Endothelial cell (in vitro differentiated cells): ENCODE results near the gene CEACAM19. TPM values are rescaled to one million over a fixed set of nuclear protein-coding genes. Genes with fewer than 3 reads are reported as not detected.
"Not testable (repeated sequence)": the region's sequence is repeated elsewhere in the genome, so short reads cannot be mapped to it uniquely, and the experiment has no call there.

Experiments
- DNase-seq: peaks from one replicate; pipeline ENCODE4 v3.0.0; 2021; ENCODE audit warnings: low spot score
- H3K27ac Mint-ChIP-seq: one replicate; pipeline ENCODE4 v1.8.0; 2021; ENCODE audit warnings: mixed read lengths, inconsistent platforms; ENCODE audit not compliant: unreplicated experiment
- H3K27me3 Mint-ChIP-seq: one replicate; pipeline ENCODE4 v1.8.0; 2021; ENCODE audit warnings: mild to moderate bottlenecking, moderate library complexity, mixed read lengths, inconsistent platforms; ENCODE audit not compliant: unreplicated experiment
- H3K36me3 Mint-ChIP-seq: one replicate; pipeline ENCODE4 v1.8.0; 2021; ENCODE audit warnings: mild to moderate bottlenecking, low read depth, mixed read lengths, inconsistent platforms; ENCODE audit not compliant: unreplicated experiment
- H3K4me1 Mint-ChIP-seq: one replicate; pipeline ENCODE4 v1.8.0; 2021; ENCODE audit warnings: mild to moderate bottlenecking, mixed read lengths, inconsistent platforms; ENCODE audit not compliant: unreplicated experiment
- H3K4me3 Mint-ChIP-seq: one replicate; pipeline ENCODE4 v1.8.0; 2021; ENCODE audit warnings: mild to moderate bottlenecking, mixed read lengths, inconsistent platforms; ENCODE audit not compliant: unreplicated experiment
- H3K9me3 Mint-ChIP-seq: one replicate; pipeline ENCODE4 v1.8.0; 2021; ENCODE audit warnings: mixed read lengths, inconsistent platforms; ENCODE audit not compliant: unreplicated experiment
- total RNA-seq: library from RNA; stranded (reverse); fragmentation: NEBNext Ultra II Directional; extraction: Animal tissue kit (Norgen Biotek cat#: 25700); gene quantifications from one replicate; pipeline ENCODE4 v1.2.1, GENCODE V29; 2021; ENCODE audit not compliant: unreplicated experiment
- TF ChIP-seq, protein P1 (sequence below): fragments of 200-600 bp; sonication (generic); IDR thresholded peaks from one replicate; pipeline ENCODE4 v1.5.0; 2021; ENCODE audit warnings: antibody characterized with exemption; ENCODE audit not compliant: unreplicated experiment

CEACAM19 gene
- total RNA-seq, 1 donor from 2014 or later: 3.7 TPM

DNA sequence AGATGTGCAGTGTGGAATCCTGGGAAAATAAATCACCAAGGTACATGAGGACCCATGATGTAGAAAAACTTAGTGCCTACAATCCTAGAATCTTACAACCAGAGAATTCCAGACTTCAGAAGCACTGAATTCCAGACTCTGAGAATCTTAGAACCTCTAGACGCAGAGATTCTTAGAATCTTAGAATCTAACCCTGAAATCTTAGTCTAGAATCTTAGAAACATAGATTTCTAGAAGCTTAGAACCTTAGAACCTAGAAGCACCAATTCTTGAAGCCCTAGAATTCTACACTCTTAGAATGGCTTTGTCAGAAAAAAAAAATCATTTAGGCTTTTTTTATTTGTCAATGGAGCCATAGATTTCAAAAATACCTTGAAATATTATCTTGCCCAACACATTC, 33.7 kb downstream of the CEACAM19 start:
- H3K4me1 Mint-ChIP-seq: no peaks in the 10 kb centered on the region
- no peak for DNase-seq
- peaks cover 7% of the 10 kb centered on the region for H3K27me3 Mint-ChIP-seq
- H3K9me3 Mint-ChIP-seq: no peaks in the 10 kb centered on the region
- TF ChIP-seq, protein P1, sequence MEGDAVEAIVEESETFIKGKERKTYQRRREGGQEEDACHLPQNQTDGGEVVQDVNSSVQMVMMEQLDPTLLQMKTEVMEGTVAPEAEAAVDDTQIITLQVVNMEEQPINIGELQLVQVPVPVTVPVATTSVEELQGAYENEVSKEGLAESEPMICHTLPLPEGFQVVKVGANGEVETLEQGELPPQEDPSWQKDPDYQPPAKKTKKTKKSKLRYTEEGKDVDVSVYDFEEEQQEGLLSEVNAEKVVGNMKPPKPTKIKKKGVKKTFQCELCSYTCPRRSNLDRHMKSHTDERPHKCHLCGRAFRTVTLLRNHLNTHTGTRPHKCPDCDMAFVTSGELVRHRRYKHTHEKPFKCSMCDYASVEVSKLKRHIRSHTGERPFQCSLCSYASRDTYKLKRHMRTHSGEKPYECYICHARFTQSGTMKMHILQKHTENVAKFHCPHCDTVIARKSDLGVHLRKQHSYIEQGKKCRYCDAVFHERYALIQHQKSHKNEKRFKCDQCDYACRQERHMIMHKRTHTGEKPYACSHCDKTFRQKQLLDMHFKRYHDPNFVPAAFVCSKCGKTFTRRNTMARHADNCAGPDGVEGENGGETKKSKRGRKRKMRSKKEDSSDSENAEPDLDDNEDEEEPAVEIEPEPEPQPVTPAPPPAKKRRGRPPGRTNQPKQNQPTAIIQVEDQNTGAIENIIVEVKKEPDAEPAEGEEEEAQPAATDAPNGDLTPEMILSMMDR: no peak
- no peaks in the 10 kb centered on the region for H3K36me3 Mint-ChIP-seq
- H3K4me3 Mint-ChIP-seq: no peak overlapping the region
- no peak overlapping the region for H3K27ac Mint-ChIP-seq

DNA sequence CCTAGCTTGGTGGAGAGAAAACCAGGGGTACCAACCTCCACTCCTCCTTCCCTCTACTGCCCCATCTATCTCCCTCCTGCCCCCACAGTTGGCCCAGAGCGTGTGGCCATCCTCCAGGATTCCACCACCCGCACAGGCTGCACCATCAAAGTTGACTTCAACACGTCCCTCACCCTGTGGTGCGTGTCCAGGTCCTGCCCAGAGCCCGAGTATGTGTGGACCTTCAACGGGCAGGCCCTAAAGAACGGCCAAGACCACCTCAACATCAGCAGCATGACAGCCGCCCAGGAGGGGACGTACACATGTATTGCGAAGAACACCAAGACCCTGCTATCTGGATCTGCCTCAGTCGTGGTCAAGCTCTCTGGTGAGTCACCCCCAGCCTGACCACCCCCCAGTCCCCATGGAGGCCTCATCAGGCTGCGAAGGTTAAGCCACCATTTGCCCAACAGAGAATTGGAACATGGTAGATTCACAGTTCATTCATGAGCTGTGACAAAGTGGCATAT, 34.3 kb downstream of the CEACAM19 start:
- H3K4me3 Mint-ChIP-seq: no peak overlapping the region
- H3K4me1 Mint-ChIP-seq: peaks cover 2% of the 10 kb centered on the region
- no peak for DNase-seq
- no peak overlapping the region for H3K27ac Mint-ChIP-seq
- no peaks in the 10 kb centered on the region for H3K9me3 Mint-ChIP-seq
- H3K27me3 Mint-ChIP-seq: peaks cover 7% of the 10 kb centered on the region
- TF ChIP-seq, protein P1: no peak
- no peaks in the 10 kb centered on the region for H3K36me3 Mint-ChIP-seq

DNA sequence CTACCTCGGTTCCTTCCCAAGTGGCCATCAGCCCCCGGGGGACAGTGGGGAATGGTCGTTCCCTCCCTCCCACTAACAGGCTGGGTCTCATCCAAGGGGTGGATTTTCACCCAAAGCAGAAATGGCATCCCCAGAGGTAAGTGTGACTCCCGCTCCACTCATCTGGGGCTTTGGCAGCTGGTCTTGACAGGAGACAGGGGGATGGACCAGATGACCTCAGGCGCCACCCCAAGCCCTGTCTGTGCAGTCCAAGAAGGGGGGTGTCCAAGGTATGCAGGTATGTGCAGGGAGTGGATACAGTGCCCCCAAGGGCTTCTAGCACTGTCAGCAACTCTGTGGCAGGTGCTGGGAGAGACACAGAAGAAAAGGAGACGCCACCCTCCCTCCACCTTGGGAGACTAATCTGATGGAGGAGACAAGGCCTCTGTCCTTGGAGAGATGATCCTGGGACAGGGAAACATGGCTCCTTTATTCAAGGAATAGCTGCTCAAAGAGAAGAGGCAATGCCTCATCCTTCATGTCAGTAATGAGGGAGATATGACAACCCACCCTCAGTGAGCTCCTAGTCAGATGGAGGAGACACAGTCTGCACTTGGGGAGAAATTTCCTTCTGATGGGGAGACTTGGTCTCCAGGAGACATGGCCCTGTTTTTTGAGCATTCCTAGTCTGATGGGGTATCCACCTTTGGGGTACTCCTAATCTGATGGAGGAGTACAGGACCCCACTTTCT, 35.4 kb downstream of the CEACAM19 start:
- Mint-ChIP-seq H3K27ac (no peak overlapping the region), H3K4me1 (peaks cover 9% of the 10 kb centered on the region), H3K4me3 (no peak overlapping the region), H3K36me3 (no peaks in the 10 kb centered on the region), H3K9me3 (no peaks in the 10 kb centered on the region), H3K27me3 (peaks cover 7% of the 10 kb centered on the region)
- TF ChIP-seq, protein P1: no peak
- DNase-seq: no peak

DNA sequence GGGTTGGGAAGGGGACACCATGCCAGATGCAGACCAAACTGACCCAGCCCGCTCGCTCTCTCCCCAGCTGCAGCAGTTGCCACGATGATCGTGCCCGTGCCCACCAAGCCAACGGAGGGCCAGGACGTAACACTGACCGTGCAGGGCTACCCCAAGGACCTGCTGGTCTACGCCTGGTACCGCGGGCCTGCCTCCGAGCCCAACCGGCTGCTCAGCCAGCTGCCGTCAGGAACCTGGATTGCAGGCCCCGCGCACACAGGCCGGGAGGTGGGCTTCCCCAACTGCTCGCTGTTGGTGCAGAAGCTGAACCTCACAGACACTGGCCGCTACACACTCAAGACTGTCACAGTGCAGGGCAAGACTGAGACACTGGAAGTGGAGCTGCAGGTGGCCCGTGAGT, 36.5 kb downstream of the CEACAM19 start:
- Mint-ChIP-seq H3K36me3 (no peaks in the 10 kb centered on the region), H3K9me3 (no peaks in the 10 kb centered on the region), H3K27me3 (peaks cover 5% of the 10 kb centered on the region), H3K27ac (no peak overlapping the region), H3K4me3 (no peak overlapping the region), H3K4me1 (peaks cover 9% of the 10 kb centered on the region)
- no peak for DNase-seq
- TF ChIP-seq, protein P1: no peak

DNA sequence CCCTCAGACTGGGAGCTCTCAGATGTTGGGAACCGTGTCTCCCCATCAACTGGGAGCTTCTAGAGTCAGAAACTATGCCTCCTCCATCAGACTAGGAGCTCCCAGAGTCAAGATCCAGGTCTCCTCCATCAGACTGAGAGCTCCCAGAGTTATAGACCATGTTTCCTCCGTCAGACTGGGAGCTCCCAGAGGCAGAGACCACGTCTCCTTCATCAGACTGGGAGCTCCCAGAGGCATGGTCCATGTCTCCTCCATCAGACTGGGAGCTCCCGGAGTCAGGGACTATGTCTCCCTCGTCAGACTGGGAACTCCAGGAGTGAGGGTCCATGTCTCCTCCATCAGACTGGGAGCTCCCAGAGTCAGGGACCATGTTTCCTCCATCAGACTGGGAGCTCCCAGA, 37.7 kb downstream of the CEACAM19 start:
- H3K9me3 Mint-ChIP-seq: no peaks in the 10 kb centered on the region
- H3K27me3 Mint-ChIP-seq: peaks cover 2% of the 10 kb centered on the region
- TF ChIP-seq, protein P1: no peak
- H3K27ac Mint-ChIP-seq: no peak overlapping the region
- H3K36me3 Mint-ChIP-seq: no peaks in the 10 kb centered on the region
- H3K4me3 Mint-ChIP-seq: no peak overlapping the region
- H3K4me1 Mint-ChIP-seq: peaks cover 9% of the 10 kb centered on the region
- no peak for DNase-seq

DNA sequence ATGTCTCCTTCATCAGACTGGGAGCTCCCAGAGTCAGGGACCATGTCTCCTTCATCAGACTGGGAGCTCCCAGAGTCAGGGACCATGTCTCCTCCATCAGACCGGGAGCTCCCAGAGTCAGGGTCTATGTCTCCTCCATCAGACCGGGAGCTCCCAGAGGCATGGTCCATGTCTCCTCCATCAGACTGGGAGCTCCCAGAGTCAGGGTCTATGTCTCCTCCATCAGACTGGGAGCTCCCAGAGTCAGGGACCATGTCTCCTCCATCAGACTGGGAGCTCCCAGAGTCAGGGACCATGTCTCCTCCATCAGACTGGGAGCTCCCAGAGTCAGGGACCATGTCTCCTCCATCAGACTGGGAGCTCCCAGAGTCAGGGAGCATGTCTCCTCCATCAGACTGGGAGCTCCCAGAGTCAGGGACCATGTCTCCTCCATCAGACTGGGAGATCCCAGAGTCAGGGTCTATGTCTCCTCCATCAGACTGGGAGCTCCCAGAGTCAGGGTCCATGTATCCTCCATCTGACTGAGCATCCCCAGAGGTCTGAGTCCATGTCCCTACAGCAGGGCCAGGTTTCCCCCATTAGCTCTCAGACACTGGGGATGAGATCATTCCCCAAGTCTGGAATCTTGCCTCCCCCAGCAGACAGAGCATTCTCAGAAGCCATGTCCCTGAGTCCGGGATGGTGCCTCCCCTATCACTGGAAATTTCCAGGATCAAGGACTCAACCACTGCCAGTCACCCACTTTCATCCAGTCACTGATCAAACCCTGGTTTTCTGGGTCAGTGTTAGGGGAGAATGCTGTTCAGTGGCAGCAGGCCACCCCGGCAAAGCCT, 38.4 kb downstream of the CEACAM19 start:
- H3K36me3 Mint-ChIP-seq, H3K4me1 Mint-ChIP-seq, H3K27ac Mint-ChIP-seq, DNase-seq, H3K9me3 Mint-ChIP-seq, H3K27me3 Mint-ChIP-seq: not testable (repeated sequence)
- peak overlapping the region; percentile 31 for H3K4me3 Mint-ChIP-seq
